GM12874 (cell line): ENCODE measurements around the gene SNCAIP.

Source experiments
- CTCF ChIP-seq: IDR thresholded peaks from 2 replicates; pipeline ENCODE4 v1.5.1; 2011; ENCODE audit warnings: low read depth, mild to moderate bottlenecking, control low read depth, low read length, moderate library complexity; ENCODE audit not compliant: insufficient read depth

Gene SNCAIP

DNA sequence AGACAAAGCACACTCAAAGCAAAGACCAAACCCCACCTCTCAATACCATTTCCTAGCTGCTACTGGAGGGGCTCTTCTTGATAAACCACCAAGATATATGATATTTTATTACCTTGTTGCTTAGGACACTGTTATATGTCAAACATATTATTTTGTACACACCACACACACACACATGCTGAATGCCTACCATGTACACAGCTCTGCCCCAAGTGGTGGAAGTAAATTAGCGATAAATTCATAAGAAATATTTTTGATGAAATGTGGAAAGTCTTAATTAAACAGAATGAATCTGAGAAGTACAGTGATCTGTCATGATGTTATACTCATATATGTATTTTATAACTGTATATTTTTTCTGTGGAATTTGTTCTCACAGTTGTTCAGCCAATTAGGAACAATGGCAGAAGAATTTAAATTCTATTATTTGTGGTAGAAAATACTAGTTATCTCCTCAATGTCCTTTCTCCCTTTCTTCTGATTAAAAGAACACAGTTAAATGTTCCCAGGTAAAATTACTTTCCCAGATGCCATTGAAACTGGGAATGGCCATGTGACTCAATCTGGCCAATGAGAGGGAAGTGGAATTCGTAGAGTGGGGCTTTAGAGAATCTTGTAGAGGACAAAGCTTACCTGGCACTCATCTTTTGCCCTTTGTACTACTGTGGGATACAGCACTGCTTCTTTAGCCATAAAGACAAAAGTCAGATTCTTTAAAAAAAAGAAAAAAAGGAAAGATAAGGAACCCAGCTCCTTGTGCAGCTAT is 156.5 kb downstream of the SNCAIP start:
- no peak for TF ChIP-seq CTCF

DNA sequence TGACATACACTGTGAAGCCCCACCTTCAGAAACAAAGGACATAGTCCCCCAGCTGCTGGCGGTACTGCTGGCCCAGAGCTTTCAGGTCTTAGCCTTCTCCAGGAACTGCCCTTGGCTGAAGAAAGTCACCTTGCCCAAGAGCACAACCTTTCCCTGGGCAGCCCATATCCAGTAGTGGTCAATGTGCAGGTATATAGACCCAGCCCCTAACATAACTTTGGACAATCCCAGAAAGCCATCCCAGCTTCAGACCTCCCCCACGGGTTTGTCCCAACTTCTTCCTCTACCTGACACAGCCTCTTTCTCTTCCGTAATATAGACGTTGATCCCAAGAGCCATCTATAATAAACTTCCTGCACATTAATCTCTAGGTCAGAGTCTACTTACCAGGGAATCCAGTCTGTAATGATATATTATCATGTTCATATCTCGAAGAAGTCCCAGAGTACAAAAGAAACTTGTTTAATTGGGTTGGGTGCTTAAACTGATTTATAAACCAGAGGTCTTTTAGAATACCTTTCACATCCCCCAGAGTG is 157.4 kb downstream of the SNCAIP start:
- TF ChIP-seq CTCF = no peak

GRCh38 chr5:122470365-122470764 is 158.3 kb downstream of the SNCAIP start:
- TF ChIP-seq CTCF = no peak

DNA sequence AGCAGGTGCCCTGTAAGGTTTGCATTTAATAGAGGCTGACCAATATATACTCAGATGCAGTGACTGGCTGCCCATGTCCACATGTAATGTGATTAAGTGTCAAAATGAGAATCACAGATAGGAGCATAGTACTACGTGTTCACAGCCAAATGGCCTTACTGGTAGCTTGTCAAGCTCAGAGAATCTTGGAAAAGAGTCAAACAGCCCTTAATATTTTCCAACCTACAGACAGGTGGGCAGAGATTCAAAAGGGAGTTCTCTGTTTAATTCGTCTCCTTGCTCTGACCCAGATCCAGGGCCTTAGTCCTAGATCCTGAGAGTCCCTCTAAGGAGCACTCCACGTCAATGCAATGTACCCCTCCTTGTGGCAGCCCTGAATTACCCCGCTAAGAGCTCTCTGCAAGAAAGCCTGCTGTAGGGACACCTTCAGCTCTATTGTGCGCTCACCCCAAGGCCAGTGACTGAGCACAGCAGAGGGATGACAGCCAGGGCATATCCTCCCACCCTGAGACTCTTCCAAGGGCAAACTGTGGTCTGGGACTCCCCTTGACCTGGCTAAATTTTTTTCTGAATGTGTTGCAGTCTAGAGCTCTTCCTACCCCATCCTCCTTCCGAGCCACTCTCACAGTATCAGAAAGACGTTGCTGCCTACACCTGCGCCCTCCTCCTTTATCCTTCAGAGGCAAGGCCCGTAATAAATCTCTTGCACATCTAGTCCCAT is 159.2 kb downstream of the SNCAIP start:
- TF ChIP-seq CTCF = no peak

- no peak for TF ChIP-seq CTCF
These were observed 159.7 kb downstream of the SNCAIP start for GRCh38 chr5:122471752-122472061.

GRCh38 chr5:122473138-122473843 is 161.3 kb downstream of the SNCAIP start:
- no peak for TF ChIP-seq CTCF

- no peak for TF ChIP-seq CTCF
These were observed 161.9 kb downstream of the SNCAIP start for GRCh38 chr5:122473941-122474340.
